Germinal center (tissue), 1 donor: ENCODE measurements around the gene MINDY2.
"Not testable (repeated sequence)": the region's sequence is repeated elsewhere in the genome, so short reads cannot be mapped to it uniquely, and the experiment has no call there.

ENCODE experiments used
- DNase-seq: peaks from one replicate; pipeline ENCODE4 v3.0.0; 2012; ENCODE audit warnings: mixed read lengths, low spot score

MINDY2 gene

DNA sequence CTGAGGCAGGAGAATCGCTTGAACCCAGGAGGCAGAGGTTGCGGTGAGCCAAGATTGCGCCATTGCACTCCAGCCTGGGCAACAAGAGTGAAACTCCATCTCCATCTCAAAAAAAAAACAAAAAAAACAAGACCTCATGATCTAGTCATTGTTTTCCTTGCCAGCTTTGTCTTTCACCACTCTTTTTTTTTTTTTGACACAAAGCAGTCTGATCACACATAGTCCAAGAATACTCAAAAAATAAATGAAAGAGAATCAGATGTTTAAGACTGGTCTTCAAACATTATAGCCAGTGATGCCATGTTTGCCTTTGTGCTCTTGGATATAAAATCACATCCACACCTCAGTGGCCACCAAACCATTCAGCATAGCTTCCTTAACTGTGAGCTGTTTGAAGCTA, 15.8 kb upstream of the MINDY2 start:
- no peak for DNase-seq

DNA sequence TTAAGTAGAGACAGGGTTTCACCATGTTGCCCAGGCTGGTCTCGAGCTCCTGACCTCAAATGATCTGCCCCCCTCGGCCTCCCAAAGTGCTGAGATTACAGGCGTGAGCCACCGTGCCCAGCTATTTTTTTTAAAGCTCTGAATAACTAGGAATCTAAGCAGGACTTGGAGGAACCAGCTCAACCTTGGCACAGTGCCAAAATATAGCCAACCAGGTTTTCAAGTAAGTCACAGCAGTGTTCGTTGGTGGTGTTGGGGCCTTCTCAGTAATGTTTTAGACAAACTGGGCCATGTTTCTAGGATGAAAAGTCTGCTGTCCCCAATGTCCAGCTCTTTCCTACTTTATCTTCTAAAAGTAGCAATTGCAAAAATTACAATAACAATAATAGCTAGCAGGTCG, 15.1 kb upstream of the MINDY2 start:
- no peak for DNase-seq

DNA sequence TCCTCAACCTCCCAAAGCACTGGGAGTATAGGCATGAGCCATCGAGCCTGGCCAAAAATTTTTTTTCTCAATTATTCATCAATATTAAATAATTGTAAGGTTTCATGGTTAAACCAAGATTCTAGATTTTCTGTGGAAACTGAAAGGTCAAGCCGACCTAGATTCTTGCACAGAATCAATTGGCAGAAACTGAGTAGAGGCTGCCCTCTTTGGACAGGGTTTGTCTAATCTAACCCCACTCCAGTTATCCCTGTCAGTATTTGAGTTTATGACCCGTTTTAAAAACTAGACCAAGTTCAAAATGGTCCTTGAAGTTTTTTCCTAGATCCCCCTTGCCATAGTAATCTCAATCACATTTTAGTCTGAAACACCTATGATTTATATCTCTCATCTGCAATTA, 13.0 kb upstream of the MINDY2 start:
- no peak for DNase-seq

DNA sequence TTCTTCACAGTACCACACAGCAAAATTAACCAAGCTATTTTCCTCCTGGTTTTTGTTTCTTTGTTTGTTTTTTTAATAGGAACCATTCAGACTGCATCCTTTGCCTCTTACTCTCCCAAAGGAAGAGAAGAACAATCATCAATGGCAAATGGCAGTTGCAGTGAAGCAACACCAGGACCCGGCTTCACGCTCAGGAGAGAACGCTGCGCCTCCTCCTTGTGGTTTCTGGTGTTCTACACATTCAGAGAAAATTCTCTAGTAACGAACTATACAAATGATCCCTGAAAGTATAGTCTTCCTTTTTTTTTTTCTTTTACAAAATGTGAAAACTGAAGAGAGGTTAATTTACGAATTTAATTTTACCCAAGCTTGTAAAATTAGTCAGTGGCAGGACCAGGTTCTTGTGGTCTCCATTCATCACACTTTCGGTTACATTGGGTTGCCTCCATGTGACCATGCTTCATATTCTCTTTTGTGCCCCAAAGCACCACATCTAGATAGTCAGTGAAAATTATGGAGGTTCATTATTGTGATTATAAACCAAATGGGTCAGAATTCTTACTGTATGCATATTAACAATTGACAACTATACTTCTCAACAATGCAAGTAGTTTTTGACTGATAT, 10.6 kb upstream of the MINDY2 start:
- no peak for DNase-seq

DNA sequence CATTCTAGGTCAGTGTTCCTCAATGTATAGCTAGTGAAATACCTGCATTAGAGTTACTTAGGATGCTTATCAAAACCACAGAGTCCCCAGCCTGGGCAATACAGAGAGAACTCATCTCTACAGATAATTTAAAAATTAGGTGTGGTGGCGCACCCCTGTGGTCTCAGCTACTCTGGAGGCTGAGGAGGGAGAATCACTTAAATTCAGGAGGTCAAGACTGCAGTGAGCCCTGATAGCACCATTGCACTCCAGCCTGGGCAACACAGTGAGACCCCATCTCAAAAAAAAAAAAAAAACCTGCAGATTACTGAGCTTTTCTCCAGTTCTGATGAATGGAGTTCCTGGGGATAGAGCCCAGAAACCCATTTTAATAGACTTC, 10.1 kb upstream of the MINDY2 start:
- no peak for DNase-seq

DNA sequence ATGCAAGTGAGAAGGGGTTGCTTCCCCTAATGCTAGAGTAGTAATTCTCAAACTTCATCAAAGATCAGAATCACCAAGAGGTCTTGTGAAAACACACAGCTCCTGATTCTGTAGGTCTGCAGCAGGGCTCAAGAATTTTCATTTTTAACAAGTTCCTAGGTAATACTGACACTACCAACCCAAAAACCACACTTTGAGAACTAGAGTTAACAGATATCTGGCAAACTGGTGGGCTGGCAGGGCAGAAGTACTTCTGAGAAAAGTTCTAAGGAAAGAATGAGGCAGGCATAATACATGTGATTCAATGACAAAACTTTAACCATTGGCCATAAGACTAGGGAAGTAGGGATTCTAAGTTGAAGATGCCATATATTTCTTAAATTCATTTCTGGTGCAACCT, 8.8 kb upstream of the MINDY2 start:
- DNase-seq = no peak

DNA sequence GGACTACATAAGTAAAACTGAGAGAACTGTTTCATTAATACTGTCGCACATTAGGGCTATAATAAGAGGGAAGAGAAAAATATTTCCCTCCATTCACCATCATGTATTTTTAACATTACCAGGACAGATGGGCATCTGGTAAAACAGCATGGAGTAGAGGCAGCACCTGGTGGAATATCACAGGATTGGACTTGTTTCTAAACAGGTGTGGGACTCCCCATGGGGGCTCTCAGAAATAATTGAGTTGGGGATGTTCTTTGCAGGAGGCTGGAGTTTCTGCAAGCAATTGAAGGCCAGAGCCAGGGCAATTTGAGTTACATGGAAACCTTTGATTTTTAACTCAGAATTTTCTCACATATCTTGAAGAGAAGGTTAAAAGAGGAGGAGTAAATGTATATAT, 8.4 kb upstream of the MINDY2 start:
- DNase-seq = no peak

DNA sequence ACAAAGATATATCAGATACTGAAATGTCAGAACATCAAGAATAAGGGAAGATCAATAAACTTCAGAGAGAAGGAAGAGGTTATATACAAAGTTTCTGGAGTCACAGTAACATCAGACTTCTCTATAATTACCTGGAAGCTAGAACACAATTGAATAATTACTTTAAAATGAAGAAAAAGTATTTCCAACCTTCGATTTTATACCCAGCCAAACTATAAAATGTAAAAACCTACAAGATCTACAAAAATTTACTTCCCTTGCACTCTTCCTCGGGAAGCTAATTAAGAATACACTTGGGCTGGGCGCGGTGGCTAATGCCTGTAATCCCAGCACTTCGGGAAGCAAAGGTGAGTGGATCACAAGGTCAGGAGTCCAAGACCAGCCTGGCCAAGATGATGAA, 6.6 kb upstream of the MINDY2 start:
- no peak for DNase-seq

DNA sequence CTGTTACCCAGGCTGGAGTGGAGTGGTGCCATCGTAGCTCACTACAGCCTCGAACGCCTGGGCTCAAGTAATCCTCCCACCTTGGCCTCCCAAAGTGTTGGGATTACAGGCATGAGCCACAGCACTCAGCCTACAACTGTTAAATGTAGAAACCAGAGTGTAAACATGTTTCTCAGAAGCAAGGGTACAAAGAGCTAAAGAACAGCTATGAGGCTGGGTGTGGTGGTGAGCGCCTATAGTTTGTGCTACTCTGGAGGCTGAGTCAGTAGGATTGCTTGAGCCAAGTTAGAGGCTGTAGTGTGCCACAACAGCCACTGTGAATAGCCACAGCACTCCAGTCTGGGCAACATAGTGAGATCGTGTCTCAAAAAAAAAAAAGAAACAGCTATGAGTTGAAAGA, 4.8 kb upstream of the MINDY2 start:
- DNase-seq = no peak

DNA sequence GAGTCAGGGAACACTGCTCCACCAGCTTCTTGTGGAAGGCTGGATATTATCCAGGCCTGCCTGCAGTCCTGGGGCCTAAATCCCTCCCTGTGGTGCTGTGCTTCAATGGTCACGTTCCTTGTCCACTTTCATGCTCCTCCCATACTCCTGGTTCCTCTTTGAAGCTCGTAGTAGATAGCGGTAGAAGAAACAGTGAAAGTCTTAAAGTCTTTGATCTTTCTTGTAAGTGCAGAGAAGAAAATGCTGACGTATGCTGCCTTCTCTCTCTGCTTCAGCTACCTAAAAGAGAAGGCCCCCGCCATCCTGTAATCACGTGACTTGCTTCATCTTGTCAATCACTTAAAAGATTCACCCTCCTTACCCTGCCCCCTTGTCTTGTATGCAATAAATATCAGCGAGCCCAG, 2.5 kb upstream of the MINDY2 start:
- DNase-seq = not testable (repeated sequence)

DNA sequence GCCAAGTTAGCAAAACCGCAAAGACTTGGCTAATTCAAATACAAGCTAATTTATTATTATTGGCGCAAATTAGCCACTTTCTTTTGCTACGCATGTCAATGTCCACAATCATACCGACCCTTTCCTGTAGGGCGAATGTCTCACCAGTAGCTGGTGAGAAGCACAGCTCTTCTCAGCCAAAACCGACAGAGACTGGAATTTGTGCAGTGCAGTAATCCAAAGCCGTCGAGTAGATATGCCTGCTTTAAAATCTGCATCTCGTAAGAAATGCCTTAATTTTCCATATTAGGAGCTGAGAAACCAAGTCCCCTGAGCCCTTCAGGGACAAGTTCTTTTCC, 614 bp upstream of the MINDY2 start:
- DNase-seq = peak; percentile 63

DNA sequence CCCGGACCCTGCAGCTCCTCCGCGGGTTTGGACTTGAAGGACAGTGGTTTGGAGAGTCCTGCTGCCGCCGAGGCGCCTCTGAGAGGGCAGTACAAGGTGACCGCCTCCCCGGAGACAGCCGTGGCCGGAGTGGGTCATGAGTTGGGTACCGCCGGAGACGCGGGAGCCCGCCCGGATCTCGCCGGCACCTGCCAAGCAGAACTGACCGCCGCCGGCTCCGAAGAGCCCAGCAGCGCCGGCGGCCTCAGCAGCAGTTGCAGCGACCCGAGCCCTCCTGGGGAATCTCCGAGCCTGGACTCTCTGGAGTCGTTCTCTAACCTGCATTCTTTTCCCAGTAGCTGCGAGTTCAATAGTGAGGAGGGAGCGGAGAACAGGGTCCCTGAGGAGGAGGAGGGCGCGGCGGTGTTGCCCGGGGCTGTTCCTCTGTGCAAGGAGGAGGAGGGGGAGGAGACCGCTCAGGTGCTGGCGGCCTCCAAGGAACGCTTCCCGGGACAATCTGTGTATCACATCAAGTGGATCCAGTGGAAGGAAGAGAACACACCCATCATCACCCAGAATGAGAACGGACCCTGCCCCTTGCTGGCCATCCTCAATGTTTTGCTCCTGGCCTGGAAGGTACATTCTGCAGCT, 634 bp downstream of the MINDY2 start:
- peak; percentile 31 for DNase-seq

DNA sequence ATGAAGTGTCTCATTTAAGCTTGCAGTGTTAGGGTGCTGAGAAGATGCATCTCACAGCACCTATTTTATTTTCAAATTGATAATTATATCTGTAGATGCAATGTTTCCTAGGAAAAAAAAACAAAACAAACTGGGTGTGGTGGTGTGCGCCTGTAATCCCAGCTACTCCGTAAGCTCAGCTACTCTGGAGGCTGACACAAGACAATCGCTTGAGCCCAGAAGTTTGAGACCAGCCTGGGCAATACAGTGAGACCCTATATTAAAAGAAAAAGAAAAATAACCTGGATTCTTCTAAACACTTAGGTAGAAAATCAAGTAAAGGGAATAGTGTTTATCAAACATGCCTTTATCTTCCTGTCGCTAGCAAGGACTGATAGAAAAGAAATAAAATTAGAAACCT, 1.9 kb downstream of the MINDY2 start:
- no peak for DNase-seq

DNA sequence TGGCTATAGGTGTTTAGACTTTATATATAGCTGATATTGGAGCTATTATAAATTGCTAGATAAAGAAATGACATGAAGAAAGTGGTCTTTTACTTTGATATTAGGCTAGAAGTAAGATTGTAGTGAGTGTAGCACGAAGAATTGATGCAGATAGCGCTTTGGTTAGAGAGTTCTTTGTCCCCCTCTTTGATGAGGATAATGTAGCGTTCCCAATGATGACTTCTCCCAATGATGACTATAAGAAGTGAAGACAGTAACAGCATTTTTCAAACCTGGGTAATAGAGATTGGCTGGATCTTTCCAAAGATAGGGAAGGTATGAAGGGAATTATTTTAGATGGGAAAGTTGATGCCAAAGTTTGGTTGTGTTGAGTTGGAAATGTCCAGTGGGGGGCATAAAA, 4.3 kb downstream of the MINDY2 start:
- no peak for DNase-seq

DNA sequence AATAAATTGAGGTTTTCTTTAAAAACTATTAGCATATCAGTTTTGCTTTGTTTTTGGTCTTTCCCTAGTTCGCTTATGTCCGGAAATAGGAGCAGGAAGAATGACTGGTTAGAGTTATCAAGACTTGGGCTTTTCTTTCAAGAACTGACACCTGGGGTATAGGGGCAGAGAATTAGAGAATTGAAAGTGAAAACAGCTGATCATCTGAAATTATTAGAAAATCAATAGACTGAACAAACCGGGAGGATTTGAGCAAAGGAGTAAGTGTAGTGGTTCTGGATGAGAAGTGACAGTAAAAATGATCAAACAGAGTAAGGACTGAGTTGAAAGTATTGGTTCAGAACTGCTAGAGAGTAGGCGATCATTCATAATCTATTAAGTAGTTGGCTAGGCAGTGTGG, 6.0 kb downstream of the MINDY2 start:
- no peak for DNase-seq

DNA sequence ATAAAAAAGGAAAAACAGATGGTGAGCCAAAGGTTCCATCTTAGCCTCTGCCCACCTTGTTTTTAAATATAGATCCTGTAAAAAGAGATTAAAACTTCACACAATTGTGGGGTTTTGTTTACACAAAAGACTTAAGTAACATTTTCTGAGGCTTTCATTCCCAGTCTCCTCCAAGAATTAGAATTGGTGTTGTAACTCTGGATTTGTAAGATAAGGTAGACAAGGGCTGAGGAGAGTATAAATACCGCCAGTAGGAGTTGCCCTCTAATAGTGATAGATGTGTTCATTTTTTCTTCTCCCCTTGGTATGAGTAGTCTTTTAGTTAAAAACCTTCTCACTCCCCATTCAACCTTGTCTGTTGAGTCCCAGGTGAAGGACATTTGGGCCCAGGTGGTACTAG, 8.5 kb downstream of the MINDY2 start:
- DNase-seq = no peak

DNA sequence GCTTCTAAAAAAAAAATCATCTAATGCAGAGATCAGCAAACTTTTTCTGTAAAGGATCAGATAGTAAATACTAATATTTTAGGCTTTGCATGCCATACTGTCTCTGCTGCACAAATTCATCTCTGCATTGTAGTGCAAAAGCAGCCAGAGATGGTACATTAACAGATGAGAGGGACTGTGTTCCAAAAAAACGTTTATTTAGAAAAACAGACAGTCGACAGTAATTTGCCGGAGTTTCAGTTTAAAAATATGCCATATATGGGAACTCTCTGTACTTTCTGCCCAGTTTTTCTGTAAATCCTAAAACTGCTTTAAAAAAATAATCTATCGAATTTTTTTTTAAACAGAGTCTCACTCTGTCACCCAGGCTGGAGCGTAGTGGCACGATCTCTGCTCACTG, 14.3 kb downstream of the MINDY2 start:
- DNase-seq = no peak

DNA sequence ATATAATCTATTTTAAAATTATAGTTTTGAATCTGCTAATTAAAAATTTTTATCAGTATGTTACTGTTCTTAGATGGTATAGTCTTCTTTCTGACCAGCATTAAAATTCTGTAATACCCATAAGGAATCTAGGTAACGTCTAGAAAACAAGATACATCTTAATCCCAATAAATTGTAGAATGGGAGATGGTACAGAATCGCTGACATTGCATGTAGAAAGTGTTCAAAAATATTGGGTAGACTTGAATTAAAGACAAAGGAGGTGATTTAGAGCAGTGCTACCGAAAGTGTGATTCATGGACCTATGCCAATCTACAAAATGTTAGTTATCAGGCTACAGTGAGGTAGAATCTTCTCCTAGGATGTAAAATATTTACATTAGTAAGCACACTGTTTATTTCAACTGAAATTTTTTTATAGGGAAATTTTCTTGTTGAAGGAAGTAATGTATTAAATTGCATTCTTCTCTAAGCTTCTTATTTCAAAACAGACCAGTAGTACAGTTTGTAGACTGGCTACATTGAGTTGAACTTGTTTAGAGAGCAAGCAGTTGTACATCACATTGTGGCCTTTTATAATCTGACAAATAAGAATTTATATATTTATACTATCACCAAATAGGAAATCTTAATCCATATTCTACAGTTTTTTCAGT, 17.1 kb downstream of the MINDY2 start:
- no peak for DNase-seq

DNA sequence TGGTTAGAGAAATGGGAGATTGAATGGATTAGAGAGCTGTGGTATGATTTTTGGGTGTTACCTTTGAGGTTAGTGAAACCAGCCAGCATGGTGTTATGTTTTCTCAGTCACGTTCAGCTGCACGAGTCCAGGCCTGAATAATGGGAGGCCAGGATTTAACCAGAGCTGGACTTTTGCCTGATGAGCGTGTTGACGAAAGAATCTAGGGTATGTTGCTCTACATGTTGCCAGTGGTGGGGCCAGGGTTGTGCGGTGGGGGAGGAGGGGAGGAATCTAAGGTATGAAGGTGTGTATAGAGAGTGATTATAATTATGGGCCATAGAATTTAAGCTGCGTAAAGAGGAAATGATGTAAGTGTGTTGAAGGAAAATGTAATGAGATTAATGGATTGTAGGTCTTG, 22.8 kb downstream of the MINDY2 start:
- no peak for DNase-seq

DNA sequence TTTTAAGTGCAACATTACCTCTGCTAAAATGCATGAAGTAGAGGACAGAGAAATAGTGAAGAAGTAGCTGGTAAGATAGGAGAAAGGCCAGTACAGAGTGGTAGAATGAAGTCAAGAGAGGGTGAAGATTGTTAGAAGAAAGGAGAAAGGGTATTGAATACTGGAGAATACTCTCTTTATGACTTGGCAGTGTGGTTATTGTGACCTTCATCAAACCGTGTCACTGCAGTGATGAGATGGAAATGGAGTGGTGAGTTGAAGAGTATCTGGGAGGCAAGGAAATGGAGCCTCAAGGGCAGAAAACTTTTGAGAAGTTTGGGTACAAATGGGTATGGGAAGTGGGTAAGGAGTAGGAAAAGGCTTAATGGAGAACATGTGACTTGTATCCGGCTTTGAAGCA, 24.7 kb downstream of the MINDY2 start:
- DNase-seq = no peak

DNA sequence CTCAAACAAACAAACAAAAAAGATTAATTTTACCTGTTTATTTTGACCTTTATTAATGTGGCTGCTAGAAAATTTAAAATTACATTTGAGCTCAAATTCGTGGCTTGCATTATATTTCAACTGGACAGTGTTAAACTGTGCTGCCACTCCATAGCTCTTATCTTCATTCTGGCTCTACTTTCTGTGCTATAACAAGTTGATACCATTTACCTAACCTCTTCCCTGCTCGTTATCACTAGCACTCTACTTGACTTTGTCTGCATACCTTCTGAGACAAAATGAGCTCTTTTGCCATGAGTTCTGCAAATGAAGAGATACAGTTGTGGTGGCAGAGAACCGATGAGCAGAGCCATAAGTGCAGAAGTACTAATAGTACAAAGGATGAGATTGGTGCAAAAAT, 26.4 kb downstream of the MINDY2 start:
- DNase-seq = no peak

DNA sequence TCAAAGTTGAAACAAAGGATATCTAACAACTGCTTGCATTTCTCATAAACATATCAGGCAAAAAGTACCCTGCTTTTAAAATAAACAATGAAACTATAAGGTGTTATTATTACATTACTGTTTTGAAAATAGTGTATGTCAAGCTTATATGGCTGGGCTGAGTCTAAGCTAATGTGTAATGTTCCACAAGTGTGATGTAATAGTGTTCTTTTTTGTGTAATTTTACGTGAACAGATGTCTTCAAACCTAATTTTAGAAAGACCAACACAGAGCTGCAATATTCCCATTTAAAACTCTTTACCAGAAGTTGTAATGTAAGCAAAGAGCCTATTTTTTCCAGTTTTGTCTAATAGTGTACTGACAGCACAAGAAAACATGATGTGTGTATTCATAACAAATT, 34.0 kb downstream of the MINDY2 start:
- DNase-seq = no peak

DNA sequence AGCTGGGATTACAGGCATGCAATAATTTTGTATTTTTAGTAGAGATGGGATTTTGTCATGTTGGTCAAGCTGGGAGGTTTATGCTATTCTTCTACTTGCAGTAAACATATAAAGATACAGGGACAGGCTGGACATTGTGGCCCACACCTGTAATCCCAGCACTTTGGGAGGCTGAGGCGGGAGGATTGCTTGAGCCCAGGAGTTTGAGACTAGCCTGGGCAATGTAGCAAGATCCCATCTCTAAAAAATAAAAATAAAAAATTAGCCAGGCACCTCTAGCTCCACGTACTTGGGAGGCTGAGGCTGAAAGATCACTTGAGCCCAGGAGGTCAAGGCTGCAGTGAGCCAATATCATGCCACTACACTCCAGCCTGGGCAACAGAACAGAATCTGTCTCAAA, 52.2 kb downstream of the MINDY2 start:
- DNase-seq = not testable (repeated sequence)

DNA sequence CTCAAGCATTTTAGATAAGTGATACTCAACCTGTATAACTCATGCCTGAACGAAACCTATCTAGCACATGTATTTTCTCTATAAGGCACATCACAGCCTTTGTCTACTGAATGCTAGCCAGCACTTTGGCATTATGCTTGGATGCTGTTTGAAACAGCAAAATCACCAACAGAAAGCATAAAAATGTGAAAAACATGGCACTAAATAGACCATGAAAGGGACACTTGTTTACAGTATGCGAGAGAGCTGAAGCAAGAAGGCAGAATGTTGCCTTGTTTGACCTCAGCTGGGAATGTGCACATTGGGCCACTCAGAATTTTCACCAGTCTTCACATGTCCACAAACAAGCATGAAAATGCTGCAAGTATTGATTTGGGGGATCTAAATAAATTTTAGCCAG, 59.5 kb downstream of the MINDY2 start:
- DNase-seq = no peak
